ENCODE measurements around the gene RABGAP1.

RABGAP1 gene

GRCh38 chr9:123087359-123087888 is 146.6 kb downstream of the RABGAP1 start:
- no peaks in the 10 kb centered on the region for H3K9me3 ChIP-seq (ENCODE audit: control insufficient read depth in 5 of 5, low read length in 5 of 5)
- H3K27ac ChIP-seq (ENCODE audit: low read depth, low read length), result no peak overlapping the region
- no peak overlapping the region for H3K4me3 ChIP-seq (ENCODE audit: low read depth in 1 of 5, low read length in 5 of 5)
- H3K9ac ChIP-seq (ENCODE audit: low read length in 5 of 5), result no peak overlapping the region
- H3K4me1 ChIP-seq (ENCODE audit: control insufficient read depth in 5 of 5, insufficient read depth in 5 of 5, low read length in 5 of 5), result no peaks in the 10 kb centered on the region
- H3K36me3 ChIP-seq (ENCODE audit: control insufficient read depth in 5 of 5, insufficient read depth in 5 of 5, low read length in 5 of 5), result peaks cover 44 to 77% (median 49%) of the 10 kb centered on the region in 5 donors
- H3K27me3 ChIP-seq (ENCODE audit: control insufficient read depth in 5 of 5, insufficient read depth in 4 of 5, low read length in 5 of 5), result no peaks in the 10 kb centered on the region

- Histone ChIP-seq H3K4me1 (ENCODE audit: control insufficient read depth in 5 of 5, insufficient read depth in 5 of 5, low read length in 5 of 5) (no peaks in the 10 kb centered on the region), H3K9me3 (ENCODE audit: control insufficient read depth in 5 of 5, low read length in 5 of 5) (no peaks in the 10 kb centered on the region), H3K27me3 (ENCODE audit: control insufficient read depth in 5 of 5, insufficient read depth in 4 of 5, low read length in 5 of 5) (no peaks in the 10 kb centered on the region), H3K36me3 (ENCODE audit: control insufficient read depth in 5 of 5, insufficient read depth in 5 of 5, low read length in 5 of 5) (peaks cover 46 to 85% (median 56%) of the 10 kb centered on the region in 5 donors), H3K4me3 (ENCODE audit: low read depth in 1 of 5, low read length in 5 of 5) (no peak overlapping the region), H3K9ac (ENCODE audit: low read length in 5 of 5) (no peak overlapping the region), H3K27ac (ENCODE audit: low read depth, low read length) (no peak overlapping the region)
Observed at GRCh38 chr9:123089040-123089439, 148.2 kb downstream of the RABGAP1 start.

DNA sequence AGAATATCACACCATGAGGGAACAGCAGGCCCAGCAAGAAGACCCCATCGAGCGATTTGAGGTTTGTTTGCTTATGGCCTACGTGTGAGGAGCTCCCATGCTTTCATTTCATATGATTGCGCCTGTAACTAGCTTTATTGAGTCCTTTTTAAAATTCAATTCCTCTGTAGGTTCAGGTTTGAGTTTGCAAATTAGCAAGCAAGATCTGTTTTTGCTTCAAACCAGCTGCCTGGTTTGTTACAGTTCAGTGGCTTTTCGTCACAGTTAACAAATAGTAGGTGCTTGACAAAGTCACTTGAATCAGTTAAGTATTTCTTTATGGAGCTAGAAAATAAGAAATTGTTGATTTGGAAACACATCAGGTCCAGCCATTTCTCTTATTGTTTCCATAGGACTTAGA is 149.0 kb downstream of the RABGAP1 start:
- H3K9ac ChIP-seq (ENCODE audit: low read length in 5 of 5), result no peak overlapping the region
- H3K4me3 ChIP-seq (ENCODE audit: low read depth in 1 of 5, low read length in 5 of 5), result no peak overlapping the region
- no peaks in the 10 kb centered on the region for H3K9me3 ChIP-seq (ENCODE audit: control insufficient read depth in 5 of 5, low read length in 5 of 5)
- peaks cover 43 to 80% (median 50%) of the 10 kb centered on the region in 5 donors for H3K36me3 ChIP-seq (ENCODE audit: control insufficient read depth in 5 of 5, insufficient read depth in 5 of 5, low read length in 5 of 5)
- H3K27ac ChIP-seq (ENCODE audit: low read depth, low read length), result no peak overlapping the region
- H3K27me3 ChIP-seq (ENCODE audit: control insufficient read depth in 5 of 5, insufficient read depth in 4 of 5, low read length in 5 of 5), result no peaks in the 10 kb centered on the region
- H3K4me1 ChIP-seq (ENCODE audit: control insufficient read depth in 5 of 5, insufficient read depth in 5 of 5, low read length in 5 of 5), result no peaks in the 10 kb centered on the region

DNA sequence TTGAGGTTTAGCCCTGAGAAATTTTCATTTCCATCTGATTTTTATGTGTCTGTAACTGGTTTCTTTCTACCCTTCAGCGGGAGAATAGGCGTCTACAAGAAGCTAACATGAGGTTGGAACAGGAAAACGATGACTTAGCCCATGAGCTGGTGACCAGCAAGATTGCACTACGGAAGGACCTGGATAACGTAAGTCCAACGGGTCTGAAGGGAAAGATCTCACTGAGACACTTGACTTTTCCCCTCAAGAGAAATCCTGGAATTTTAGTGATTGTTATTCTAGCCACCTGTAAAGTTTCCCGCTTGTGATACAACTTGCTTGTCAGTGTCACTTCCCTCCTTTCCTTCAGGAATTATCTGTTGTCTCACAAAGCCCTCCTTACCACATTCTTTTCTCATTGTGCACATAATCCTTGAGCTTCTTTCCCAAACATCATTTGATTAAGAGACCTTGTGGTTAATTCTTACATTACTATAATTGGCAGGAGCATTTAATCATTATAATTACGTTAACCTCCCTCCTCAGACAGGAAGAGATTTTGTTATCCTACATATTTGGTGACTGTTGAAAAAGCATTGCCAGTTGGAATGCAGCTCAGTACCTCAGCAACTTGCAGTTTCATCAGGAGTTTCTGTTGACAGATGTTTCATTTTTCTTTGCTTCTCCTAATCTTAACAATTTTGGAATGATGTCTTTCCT is 149.5 kb downstream of the RABGAP1 start:
- Histone ChIP-seq H3K9ac (ENCODE audit: low read length in 5 of 5) (no peak overlapping the region), H3K36me3 (ENCODE audit: control insufficient read depth in 5 of 5, insufficient read depth in 5 of 5, low read length in 5 of 5) (peaks cover 39 to 75% (median 47%) of the 10 kb centered on the region in 5 donors), H3K27ac (ENCODE audit: low read depth, low read length) (no peak overlapping the region), H3K27me3 (ENCODE audit: control insufficient read depth in 5 of 5, insufficient read depth in 4 of 5, low read length in 5 of 5) (no peaks in the 10 kb centered on the region), H3K4me3 (ENCODE audit: low read depth in 1 of 5, low read length in 5 of 5) (no peak overlapping the region), H3K4me1 (ENCODE audit: control insufficient read depth in 5 of 5, insufficient read depth in 5 of 5, low read length in 5 of 5) (no peaks in the 10 kb centered on the region), H3K9me3 (ENCODE audit: control insufficient read depth in 5 of 5, low read length in 5 of 5) (no peaks in the 10 kb centered on the region)

DNA sequence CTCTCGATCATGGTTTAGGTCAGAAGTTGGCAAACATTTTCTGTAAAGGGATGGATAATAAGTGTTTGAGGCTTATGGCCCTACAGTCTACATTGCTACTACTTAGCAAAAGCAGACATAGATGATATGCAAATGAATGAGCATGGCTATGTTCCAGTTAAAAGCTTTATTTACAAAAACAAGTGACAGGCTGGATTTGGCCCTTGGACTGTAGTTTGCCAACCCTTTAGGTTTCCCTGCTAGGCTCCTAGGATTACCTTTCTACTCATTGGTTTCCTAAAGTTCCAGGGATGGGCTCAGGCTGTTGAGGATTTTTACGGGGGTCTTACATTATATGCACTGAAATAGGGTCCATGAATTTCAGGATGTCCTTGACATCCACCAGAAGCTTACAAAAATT is 150.1 kb downstream of the RABGAP1 start:
- Histone ChIP-seq H3K36me3 (ENCODE audit: control insufficient read depth in 5 of 5, insufficient read depth in 5 of 5, low read length in 5 of 5) (peaks cover 39 to 72% (median 50%) of the 10 kb centered on the region in 5 donors), H3K4me3 (ENCODE audit: low read depth in 1 of 5, low read length in 5 of 5) (no peak overlapping the region), H3K27ac (ENCODE audit: low read depth, low read length) (no peak overlapping the region), H3K4me1 (ENCODE audit: control insufficient read depth in 5 of 5, insufficient read depth in 5 of 5, low read length in 5 of 5) (no peaks in the 10 kb centered on the region), H3K27me3 (ENCODE audit: control insufficient read depth in 5 of 5, insufficient read depth in 4 of 5, low read length in 5 of 5) (no peaks in the 10 kb centered on the region), H3K9me3 (ENCODE audit: control insufficient read depth in 5 of 5, low read length in 5 of 5) (no peaks in the 10 kb centered on the region), H3K9ac (ENCODE audit: low read length in 5 of 5) (no peak overlapping the region)

DNA sequence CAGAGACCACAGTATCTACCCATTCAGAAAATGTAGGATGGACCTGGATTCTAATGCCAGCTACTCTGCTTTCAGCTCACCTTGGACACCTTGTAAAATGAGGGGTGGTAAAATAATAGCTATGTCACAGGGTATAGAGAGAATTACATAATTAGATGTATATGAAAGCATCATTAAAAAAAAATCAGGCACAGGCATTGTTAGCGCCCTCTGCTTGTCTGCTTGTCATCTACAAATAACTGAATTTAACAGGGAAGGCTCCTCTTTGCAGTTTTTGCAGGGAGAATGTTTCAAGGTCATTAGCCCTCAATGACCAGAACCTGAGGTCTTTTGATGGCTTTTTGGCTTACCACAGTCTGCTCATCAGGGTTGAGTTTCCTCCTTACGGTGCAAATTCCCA is 150.6 kb downstream of the RABGAP1 start:
- Histone ChIP-seq H3K27ac (ENCODE audit: low read depth, low read length) (no peak overlapping the region), H3K9me3 (ENCODE audit: control insufficient read depth in 5 of 5, low read length in 5 of 5) (no peaks in the 10 kb centered on the region), H3K27me3 (ENCODE audit: control insufficient read depth in 5 of 5, insufficient read depth in 4 of 5, low read length in 5 of 5) (no peaks in the 10 kb centered on the region), H3K9ac (ENCODE audit: low read length in 5 of 5) (no peak overlapping the region), H3K36me3 (ENCODE audit: control insufficient read depth in 5 of 5, insufficient read depth in 5 of 5, low read length in 5 of 5) (peaks cover 41 to 73% (median 54%) of the 10 kb centered on the region in 5 donors), H3K4me3 (ENCODE audit: low read depth in 1 of 5, low read length in 5 of 5) (no peak overlapping the region), H3K4me1 (ENCODE audit: control insufficient read depth in 5 of 5, insufficient read depth in 5 of 5, low read length in 5 of 5) (no peaks in the 10 kb centered on the region)

- H3K4me3 ChIP-seq (ENCODE audit: low read depth in 1 of 5, low read length in 5 of 5), result no peak overlapping the region
- no peaks in the 10 kb centered on the region for H3K27me3 ChIP-seq (ENCODE audit: control insufficient read depth in 5 of 5, insufficient read depth in 4 of 5, low read length in 5 of 5)
- no peak overlapping the region for H3K27ac ChIP-seq (ENCODE audit: low read depth, low read length)
- no peaks in the 10 kb centered on the region for H3K9me3 ChIP-seq (ENCODE audit: control insufficient read depth in 5 of 5, low read length in 5 of 5)
- peaks cover 52 to 81% (median 63%) of the 10 kb centered on the region in 5 donors for H3K36me3 ChIP-seq (ENCODE audit: control insufficient read depth in 5 of 5, insufficient read depth in 5 of 5, low read length in 5 of 5)
- H3K4me1 ChIP-seq (ENCODE audit: control insufficient read depth in 5 of 5, insufficient read depth in 5 of 5, low read length in 5 of 5), result no peaks in the 10 kb centered on the region
- no peak overlapping the region for H3K9ac ChIP-seq (ENCODE audit: low read length in 5 of 5)
Observed at GRCh38 chr9:123093141-123093540, 152.3 kb downstream of the RABGAP1 start.

DNA sequence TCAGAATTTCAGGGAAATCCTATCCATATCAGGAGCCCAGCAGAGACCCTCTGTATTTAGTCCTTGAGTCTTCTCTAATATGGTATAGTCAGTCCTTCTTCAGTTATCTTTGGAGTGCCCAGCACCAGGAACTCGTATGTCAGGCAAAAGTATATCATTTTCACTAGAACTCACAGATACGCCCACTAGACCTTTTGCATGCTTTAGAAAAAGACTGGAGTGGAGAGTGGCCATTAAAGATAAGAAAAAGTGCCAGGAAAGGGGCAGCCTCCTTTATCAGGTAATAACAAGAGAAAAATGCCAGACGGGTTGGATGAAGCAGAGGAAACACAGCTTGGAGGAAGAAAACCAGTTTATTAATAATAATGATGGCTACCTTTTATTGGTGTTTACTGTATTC is 156.2 kb downstream of the RABGAP1 start:
- Histone ChIP-seq H3K9ac (ENCODE audit: low read length in 5 of 5) (no peak overlapping the region), H3K9me3 (ENCODE audit: control insufficient read depth in 5 of 5, low read length in 5 of 5) (no peaks in the 10 kb centered on the region), H3K4me3 (ENCODE audit: low read depth in 1 of 5, low read length in 5 of 5) (no peak overlapping the region), H3K27ac (ENCODE audit: low read depth, low read length) (no peak overlapping the region), H3K4me1 (ENCODE audit: control insufficient read depth in 5 of 5, insufficient read depth in 5 of 5, low read length in 5 of 5) (no peaks in the 10 kb centered on the region), H3K36me3 (ENCODE audit: control insufficient read depth in 5 of 5, insufficient read depth in 5 of 5, low read length in 5 of 5) (peaks cover 50 to 81% (median 67%) of the 10 kb centered on the region in 5 donors), H3K27me3 (ENCODE audit: control insufficient read depth in 5 of 5, insufficient read depth in 4 of 5, low read length in 5 of 5) (no peaks in the 10 kb centered on the region)

DNA sequence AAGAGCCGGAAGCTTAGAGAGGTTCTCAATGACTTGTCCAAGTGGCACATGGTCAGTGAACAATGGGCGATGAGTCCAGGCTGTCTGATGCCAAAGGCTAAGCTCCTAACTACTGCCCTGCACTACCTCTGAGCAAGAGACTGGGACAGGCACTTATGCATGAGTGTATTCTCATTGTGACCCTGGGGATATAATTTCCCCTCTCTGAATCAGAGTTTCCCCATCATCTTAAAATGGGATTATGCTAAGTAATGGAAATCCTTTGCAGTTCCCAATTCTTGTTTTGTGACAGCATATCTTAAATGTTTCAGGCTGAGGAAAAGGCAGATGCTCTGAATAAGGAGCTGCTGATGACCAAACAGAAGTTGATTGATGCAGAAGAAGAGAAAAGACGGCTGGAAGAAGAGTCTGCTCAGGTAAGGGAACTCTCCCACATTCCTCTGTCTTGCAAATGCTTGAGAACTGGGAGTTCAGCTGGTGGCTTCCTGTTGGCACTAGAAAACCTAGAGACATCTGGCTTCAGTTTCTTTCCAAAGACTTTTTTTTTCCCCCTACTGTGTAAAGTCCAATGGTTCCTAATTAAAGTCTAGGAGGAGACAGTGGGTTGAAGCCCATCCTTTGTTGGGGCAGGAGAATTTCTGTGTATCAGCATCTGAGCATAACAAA is 156.7 kb downstream of the RABGAP1 start:
- Histone ChIP-seq H3K4me3 (ENCODE audit: low read depth in 1 of 5, low read length in 5 of 5) (no peak overlapping the region), H3K4me1 (ENCODE audit: control insufficient read depth in 5 of 5, insufficient read depth in 5 of 5, low read length in 5 of 5) (peaks cover 0 to 2% (median 0%) of the 10 kb centered on the region in 5 donors), H3K36me3 (ENCODE audit: control insufficient read depth in 5 of 5, insufficient read depth in 5 of 5, low read length in 5 of 5) (peaks cover 49 to 81% (median 67%) of the 10 kb centered on the region in 5 donors), H3K9ac (ENCODE audit: low read length in 5 of 5) (no peak overlapping the region), H3K9me3 (ENCODE audit: control insufficient read depth in 5 of 5, low read length in 5 of 5) (no peaks in the 10 kb centered on the region), H3K27ac (ENCODE audit: low read depth, low read length) (no peak overlapping the region), H3K27me3 (ENCODE audit: control insufficient read depth in 5 of 5, insufficient read depth in 4 of 5, low read length in 5 of 5) (no peaks in the 10 kb centered on the region)

- Histone ChIP-seq H3K27me3 (ENCODE audit: control insufficient read depth in 5 of 5, insufficient read depth in 4 of 5, low read length in 5 of 5) (no peaks in the 10 kb centered on the region), H3K4me1 (ENCODE audit: control insufficient read depth in 5 of 5, insufficient read depth in 5 of 5, low read length in 5 of 5) (peaks cover 0 to 3% (median 0%) of the 10 kb centered on the region in 5 donors), H3K9ac (ENCODE audit: low read length in 5 of 5) (no peak overlapping the region), H3K27ac (ENCODE audit: low read depth, low read length) (no peak overlapping the region), H3K36me3 (ENCODE audit: control insufficient read depth in 5 of 5, insufficient read depth in 5 of 5, low read length in 5 of 5) (peaks cover 48 to 81% (median 69%) of the 10 kb centered on the region in 5 donors), H3K4me3 (ENCODE audit: low read depth in 1 of 5, low read length in 5 of 5) (no peak overlapping the region), H3K9me3 (ENCODE audit: control insufficient read depth in 5 of 5, low read length in 5 of 5) (no peaks in the 10 kb centered on the region)
Observed at GRCh38 chr9:123098096-123098459, 157.3 kb downstream of the RABGAP1 start.

Data from subcutaneous abdominal adipose tissue (tissue), 5 donors.